Measurements from ENCODE around the gene TIPARP.
"Not testable (repeated sequence)": the region's sequence is repeated elsewhere in the genome, so short reads cannot be mapped to it uniquely, and the experiment has no call there.

TIPARP gene

GRCh38 chr3:156716105-156716862 lies 41.9 kb downstream of the TIPARP start:
- DNase-seq (ENCODE audit: low spot score): no peak

GRCh38 chr3:156718622-156719306 lies 44.4 kb downstream of the TIPARP start:
- no peak for DNase-seq (ENCODE audit: low spot score)

GRCh38 chr3:156720826-156721225 lies 46.4 kb downstream of the TIPARP start:
- DNase-seq (ENCODE audit: low spot score): no peak

GRCh38 chr3:156721687-156722618 lies 47.6 kb downstream of the TIPARP start:
- no peak for DNase-seq (ENCODE audit: low spot score)

GRCh38 chr3:156723182-156723619 lies 48.8 kb downstream of the TIPARP start:
- DNase-seq (ENCODE audit: low spot score): peak; percentile 26

GRCh38 chr3:156725682-156726081 lies 51.3 kb downstream of the TIPARP start:
- DNase-seq (ENCODE audit: low spot score): no peak

GRCh38 chr3:156726456-156726855 lies 52.1 kb downstream of the TIPARP start:
- DNase-seq (ENCODE audit: low spot score): no peak

- no peak for DNase-seq (ENCODE audit: low spot score)
These were observed 53.3 kb downstream of the TIPARP start for GRCh38 chr3:156727519-156728205.

- peak; percentile 25 for DNase-seq (ENCODE audit: low spot score)
These were observed 54.0 kb downstream of the TIPARP start for GRCh38 chr3:156728267-156728985.

- DNase-seq (ENCODE audit: low spot score): peak; percentile 25
These were observed 55.2 kb downstream of the TIPARP start for GRCh38 chr3:156729460-156730179.

- DNase-seq (ENCODE audit: low spot score): no peak
These were observed 57.4 kb downstream of the TIPARP start for GRCh38 chr3:156731813-156732212.

GRCh38 chr3:156732261-156732660 lies 57.9 kb downstream of the TIPARP start:
- no peak for DNase-seq (ENCODE audit: low spot score)

GRCh38 chr3:156732715-156733421 lies 58.5 kb downstream of the TIPARP start:
- DNase-seq (ENCODE audit: low spot score): no peak

- not testable (repeated sequence) for DNase-seq (ENCODE audit: low spot score)
These were observed 60.3 kb downstream of the TIPARP start for GRCh38 chr3:156734661-156735060.

- DNase-seq (ENCODE audit: low spot score): no peak
These were observed 61.1 kb downstream of the TIPARP start for GRCh38 chr3:156735471-156735870.

- not testable (repeated sequence) for DNase-seq (ENCODE audit: low spot score)
These were observed 62.7 kb downstream of the TIPARP start for GRCh38 chr3:156737049-156737448.

GRCh38 chr3:156738251-156738650 lies 63.9 kb downstream of the TIPARP start:
- no peak for DNase-seq (ENCODE audit: low spot score)

GRCh38 chr3:156739976-156740375 lies 65.6 kb downstream of the TIPARP start:
- DNase-seq (ENCODE audit: low spot score): no peak

- not testable (repeated sequence) for DNase-seq (ENCODE audit: low spot score)
These were observed 66.2 kb downstream of the TIPARP start for GRCh38 chr3:156740581-156740980.

- DNase-seq (ENCODE audit: low spot score): no peak
These were observed 67.5 kb downstream of the TIPARP start for GRCh38 chr3:156741935-156742334.

All from AG20443 (cell line).